Esophagus muscularis mucosa (tissue), 4 donors: Measurements from ENCODE around the gene NFATC1. TPM values are rescaled to one million over a fixed set of nuclear protein-coding genes. Genes with fewer than 3 reads are reported as not detected.

Experiments
- DNase-seq: peaks from one replicate; pipeline ENCODE4 v3.0.0-alpha.2; 2017; ENCODE audit errors: extremely low spot score
- H3K27ac ChIP-seq, 4 donors: fragments of 200-600 bp; sonication (generic); replicated peaks in 1 of 4; 1 replicate in 3 of 4; 2 replicates in 1 of 4; pipeline ENCODE4 v1.5.1; 2016 to 2019; ENCODE audit warnings: mild to moderate bottlenecking in 1 of 4
- H3K27me3 ChIP-seq, 4 donors: fragments of 200-600 bp; sonication (generic); one replicate each; pipeline versions ENCODE4 v1.5.1 to v1.6.0; 2016 to 2019
- H3K36me3 ChIP-seq, 4 donors: fragments of 200-600 bp; sonication (generic); one replicate each; pipeline ENCODE4 v1.5.1; 2016 to 2019
- H3K4me1 ChIP-seq, 4 donors: fragments of 200-600 bp; sonication (generic); one replicate each; pipeline ENCODE4 v1.5.1; 2016 to 2019
- H3K4me3 ChIP-seq, 4 donors: fragments of 200-600 bp; sonication (generic); 1 replicate in 2 of 4; 2 replicates in 2 of 4; pipeline ENCODE4 v1.5.1; 2016 to 2019; ENCODE audit warnings: mild to moderate bottlenecking in 4 of 4, moderate library complexity in 1 of 4
- H3K9me3 ChIP-seq, 4 donors: fragments of 200-600 bp; sonication (generic); 1 replicate in 3 of 4; 2 replicates in 1 of 4; pipeline ENCODE4 v1.5.1; 2016 to 2019
- CTCF ChIP-seq, 3 experiments: fragments of 200-600 bp in 2 of 3; fragments of 450-650 bp in 1 of 3; sonication (generic) in 2 of 3; IDR thresholded peaks; one replicate each; pipeline ENCODE4 v1.5.1; 2017 to 2019; ENCODE audit warnings: antibody characterized with exemption in 3 of 3, mild to moderate bottlenecking in 2 of 3, moderate library complexity in 1 of 3
- EP300 ChIP-seq: sonication (generic); formaldehyde crosslinking; IDR thresholded peaks from one replicate; pipeline ENCODE4 v1.6.1; 2017; ENCODE audit warnings: antibody characterized with exemption
- POLR2A ChIP-seq: fragments of 450-650 bp; IDR thresholded peaks from one replicate; pipeline ENCODE4 v1.6.1; 2017; ENCODE audit warnings: antibody characterized with exemption, moderate library complexity, mild to moderate bottlenecking, low read depth
- POLR2AphosphoS5 ChIP-seq, 2 donors: sonication (generic); formaldehyde crosslinking; IDR thresholded peaks; one replicate each; pipeline ENCODE4 v1.6.1; 2017; ENCODE audit warnings: antibody characterized with exemption in 2 of 2
- WGBS: methylation state at CpG from one replicate; pipeline ENCODE4 v1.1.5; 2018; 5-methylcytosine and 5-hydroxymethylcytosine counted together
- intact Hi-C: fragments of 100-400 bp; cut with DNase I; formaldehyde crosslinking; loops from one replicate; pipeline ENCODE4 v1.15.1; 2023
- total RNA-seq, 4 donors: library from RNA; depleted of rRNA; stranded (reverse); fragments of >200 nt; gene quantifications; one replicate each; pipeline versions ENCODE4 v1.1.0 to v1.2.1, GENCODE V29; 2016

NFATC1 gene
- total RNA-seq, 4 donors from 2014 or later = 15.0 to 22.0 (median 17.8) TPM

DNA sequence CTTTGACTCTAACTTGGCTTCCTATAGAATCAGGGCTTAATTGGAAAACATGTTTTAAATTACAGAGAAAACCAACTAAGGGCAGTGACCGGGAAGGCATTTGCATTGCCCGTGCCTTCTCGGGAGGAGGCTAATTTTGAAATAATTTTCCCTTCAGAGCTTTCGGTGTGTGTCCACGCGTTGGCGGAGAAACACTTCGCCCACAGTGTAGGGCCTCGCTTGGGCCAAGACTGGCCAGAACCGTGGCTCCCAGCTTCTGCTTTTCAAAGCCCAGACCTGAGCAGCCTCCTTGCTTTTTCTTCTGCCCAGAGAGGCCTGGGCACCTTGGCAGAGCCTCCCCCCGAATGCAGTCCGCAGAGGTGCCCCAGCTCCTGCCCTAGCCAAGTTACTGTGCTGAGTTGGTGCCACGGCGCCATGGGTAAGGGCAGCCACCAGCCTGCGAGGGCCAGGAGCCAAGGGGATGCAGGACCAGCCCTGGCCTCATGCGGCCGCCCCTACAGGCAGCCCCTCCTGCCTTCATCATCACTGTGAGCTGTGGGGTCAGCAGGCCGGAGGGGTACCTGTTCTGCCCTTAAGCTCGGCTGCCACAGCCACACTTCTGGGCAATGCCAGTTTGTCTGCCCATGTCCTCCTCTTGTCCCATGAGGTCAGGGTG lies 57.4 kb downstream of the NFATC1 start:
- Histone ChIP-seq H3K27me3 (no peaks in the 10 kb centered on the region), H3K27ac (peak overlapping the region; percentile 45 to 62 (median 53)), H3K4me1 (peaks cover 22 to 23% (median 23%) of the 10 kb centered on the region in 4 donors), H3K4me3 (no peak overlapping the region), H3K9me3 (no peaks in the 10 kb centered on the region), H3K36me3 (peaks cover 21 to 89% (median 84%) of the 10 kb centered on the region in 4 donors)
- DNase-seq = no peak
- 88% methylated on average over 10 of the region's 19 CpGs for WGBS
- no peak for TF ChIP-seq POLR2A
- intact Hi-C loops = no loop called here

GRCh38 chr18:79453816-79454735 lies 58.3 kb downstream of the NFATC1 start:
- TF ChIP-seq POLR2AphosphoS5 (IDR thresholded peaks at IDR 0.05) = peak; percentile 38 to 41
- no peak for TF ChIP-seq EP300
- intact Hi-C loops = no loop called here
- Histone ChIP-seq H3K36me3 (peaks cover 21 to 80% (median 75%) of the 10 kb centered on the region in 4 donors), H3K27me3 (no peaks in the 10 kb centered on the region), H3K4me3 (no peak overlapping the region), H3K27ac (peak overlapping the region; percentile 45 to 62 (median 53)), H3K4me1 (peaks cover 30 to 32% (median 32%) of the 10 kb centered on the region in 4 donors), H3K9me3 (no peaks in the 10 kb centered on the region)
- no peak for DNase-seq
- WGBS = 69% methylated on average over 26 of the region's 32 CpGs

DNA sequence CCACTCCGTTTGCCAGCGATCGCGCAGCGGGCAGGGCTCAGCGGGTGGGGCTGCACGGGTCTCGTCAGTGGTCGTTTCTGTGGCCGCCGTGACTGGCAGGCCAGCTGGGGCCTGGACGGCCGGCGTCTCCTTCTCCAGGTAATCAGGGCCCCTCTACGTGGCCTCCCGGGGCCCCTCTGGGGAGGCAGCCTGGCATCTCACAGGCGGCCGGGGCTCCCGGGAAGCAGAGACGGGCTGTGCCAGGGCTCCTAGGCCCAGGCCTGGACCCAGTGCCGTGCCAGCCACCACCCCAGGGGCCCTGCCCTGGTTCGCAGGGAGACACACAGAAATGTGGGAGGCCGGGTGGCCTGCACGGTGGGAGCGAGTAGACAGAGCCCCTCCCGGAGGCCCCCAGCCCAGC lies 59.5 kb downstream of the NFATC1 start:
- Histone ChIP-seq H3K4me3 (no peak overlapping the region), H3K4me1 (peaks cover 38 to 44% (median 43%) of the 10 kb centered on the region in 4 donors), H3K9me3 (no peaks in the 10 kb centered on the region), H3K36me3 (peaks cover 21 to 69% (median 66%) of the 10 kb centered on the region in 4 donors), H3K27ac (no peak overlapping the region), H3K27me3 (no peaks in the 10 kb centered on the region)
- intact Hi-C loops = loop anchor here (5.0 kb wide), 2 partner anchors 47 to 58 kb away; partner anchors contain the start of gene NFATC1
- DNase-seq = no peak
- WGBS = 94% methylated on average over 15 of the region's 26 CpGs
- TF ChIP-seq CTCF (IDR thresholded peaks at IDR 0.05) (no peak), POLR2AphosphoS5 (IDR thresholded peaks at IDR 0.05) (no peak), EP300 (no peak), POLR2A (no peak)

DNA sequence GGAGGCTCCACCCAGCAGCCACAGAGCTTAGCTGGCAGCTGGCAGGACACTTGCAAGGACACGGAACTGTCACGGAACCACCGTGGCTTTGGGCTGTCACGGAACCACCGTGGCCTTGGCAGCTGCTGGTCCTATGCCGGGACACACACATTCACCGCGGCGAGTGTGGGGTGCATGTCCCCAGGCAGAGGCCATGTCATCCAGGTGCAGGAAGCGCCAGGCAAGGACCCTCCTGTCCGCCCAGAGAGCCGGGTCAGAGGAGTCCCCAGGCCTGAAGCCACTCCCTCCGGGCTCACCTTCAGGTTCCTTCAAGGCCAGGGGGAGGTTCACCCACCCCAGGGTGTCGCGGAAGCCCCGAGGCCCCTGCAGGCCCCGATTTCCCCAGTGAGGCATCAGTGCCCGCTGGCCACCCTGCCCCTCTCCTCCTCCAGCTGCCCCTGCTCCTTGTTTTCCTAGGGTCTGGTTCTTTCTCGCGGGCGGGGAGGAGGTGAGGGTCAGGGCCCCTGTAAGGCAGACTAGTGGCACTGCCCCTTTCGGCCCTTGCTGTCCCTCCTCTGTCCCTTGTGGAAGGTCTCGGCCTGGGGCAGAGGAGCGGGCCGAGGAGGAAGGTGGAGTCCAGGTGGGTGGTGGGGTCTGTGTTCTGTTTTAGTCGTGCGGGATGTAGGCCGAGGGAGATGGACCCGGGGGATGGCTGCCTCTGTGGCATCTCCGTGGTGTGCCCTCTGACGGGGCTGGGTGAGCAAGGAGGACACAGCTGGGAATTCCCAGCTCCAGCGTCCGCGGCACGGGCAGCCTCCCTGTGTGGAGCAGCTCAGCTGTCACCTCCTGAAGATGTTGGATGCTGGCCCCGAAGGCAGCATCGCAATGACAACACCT lies 60.6 kb downstream of the NFATC1 start:
- H3K4me3 ChIP-seq = no peak overlapping the region
- H3K36me3 ChIP-seq = peaks cover 15 to 68% (median 63%) of the 10 kb centered on the region in 4 donors
- intact Hi-C loops = loop anchor here (5.0 kb wide), 2 partner anchors 46 to 59 kb away; partner anchors contain the start of gene NFATC1
- H3K27me3 ChIP-seq = no peaks in the 10 kb centered on the region
- peaks cover 38 to 55% (median 52%) of the 10 kb centered on the region in 4 donors for H3K4me1 ChIP-seq
- no peak for DNase-seq
- no peak for TF ChIP-seq POLR2AphosphoS5 (IDR thresholded peaks at IDR 0.05)
- H3K27ac ChIP-seq = no peak overlapping the region
- no peaks in the 10 kb centered on the region for H3K9me3 ChIP-seq
- WGBS = 91% methylated on average over 14 of the region's 37 CpGs

DNA sequence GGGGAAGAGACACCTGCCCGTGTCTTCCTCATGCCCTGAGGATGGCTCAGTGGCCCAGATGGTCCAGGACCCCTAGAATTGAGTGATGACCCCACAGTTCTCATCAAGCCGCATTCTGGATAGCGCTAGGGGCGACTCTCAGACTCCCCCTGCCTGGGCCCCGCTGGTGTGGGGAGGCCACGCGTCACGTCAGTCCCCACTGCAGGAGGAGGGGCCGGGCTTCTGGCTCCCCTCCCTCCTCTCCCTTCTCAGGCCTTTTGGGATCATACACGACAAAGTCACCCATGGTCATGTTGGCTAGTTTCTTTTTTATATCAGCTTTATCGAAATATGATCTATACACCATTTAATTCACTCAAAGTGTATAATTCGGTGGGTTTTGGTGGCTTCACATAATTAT lies 61.5 kb downstream of the NFATC1 start:
- no peaks in the 10 kb centered on the region for H3K9me3 ChIP-seq
- H3K27ac ChIP-seq = no peak overlapping the region
- no peak for DNase-seq
- no peaks in the 10 kb centered on the region for H3K27me3 ChIP-seq
- intact Hi-C loops = loop anchor here (5.0 kb wide), 2 partner anchors 45 to 60 kb away; partner anchors contain the start of gene NFATC1
- peaks cover 7 to 68% (median 63%) of the 10 kb centered on the region in 4 donors for H3K36me3 ChIP-seq
- WGBS = 86% methylated on average over 9 of the region's 12 CpGs
- H3K4me3 ChIP-seq = no peak overlapping the region
- peaks cover 38 to 59% (median 52%) of the 10 kb centered on the region in 4 donors for H3K4me1 ChIP-seq
- TF ChIP-seq CTCF (IDR thresholded peaks at IDR 0.05) = no peak
- no peak for TF ChIP-seq POLR2AphosphoS5 (IDR thresholded peaks at IDR 0.05)
- no peak for TF ChIP-seq EP300
- TF ChIP-seq POLR2A = no peak
